Measurements from ENCODE around the gene NOTCH2. TPM values are rescaled to one million over a fixed set of nuclear protein-coding genes. Genes with fewer than 3 reads are reported as not detected.

The NOTCH2 gene
- total RNA-seq, 2 experiments from 2014 or later, result 78.0 to 89.2 TPM

- POLR2A ChIA-PET, result no interaction called here
- Mint-ChIP-seq H3K9me3 (no peaks in the 10 kb centered on the region), H3K27me3 (no peaks in the 10 kb centered on the region), H3K4me3 (no peak overlapping the region), H3K27ac (no peak overlapping the region), H3K36me3 (peaks cover 56% of the 10 kb centered on the region), H3K4me1 (peaks cover 13% of the 10 kb centered on the region)
- DNase-seq, result no peak
- no peak for ATAC-seq (ENCODE audit: low read depth)
These were observed 156.5 kb downstream of the NOTCH2 start for GRCh38 chr1:119912963-119913362.

- peaks cover under 1% of the 10 kb centered on the region for H3K9me3 Mint-ChIP-seq
- no peaks in the 10 kb centered on the region for H3K27me3 Mint-ChIP-seq
- ATAC-seq (ENCODE audit: low read depth), result no peak
- H3K27ac Mint-ChIP-seq, result no peak overlapping the region
- POLR2A ChIA-PET, result no interaction called here
- H3K4me3 Mint-ChIP-seq, result no peak overlapping the region
- DNase-seq, result no peak
- H3K36me3 Mint-ChIP-seq, result peaks cover 55% of the 10 kb centered on the region
- H3K4me1 Mint-ChIP-seq, result peaks cover 12% of the 10 kb centered on the region
These were observed 157.7 kb downstream of the NOTCH2 start for GRCh38 chr1:119911775-119912174.

- Mint-ChIP-seq H3K4me1 (peaks cover 12% of the 10 kb centered on the region), H3K9me3 (peaks cover 7% of the 10 kb centered on the region), H3K27me3 (peaks cover 6% of the 10 kb centered on the region), H3K27ac (peak overlapping the region; percentile 66), H3K4me3 (peak overlapping the region; percentile 55), H3K36me3 (peaks cover 47% of the 10 kb centered on the region)
- POLR2A ChIA-PET, result interaction anchor here (1.0 kb wide), 1 partner anchor 17 kb away, joined by 3 read pairs; no protein-coding TSS in a partner anchor
- peak; percentile 64 for ATAC-seq (ENCODE audit: low read depth)
- DNase-seq, result no peak
These were observed 158.8 kb downstream of the NOTCH2 start for GRCh38 chr1:119910618-119911017.

GRCh38 chr1:119909890-119910596, 159.4 kb downstream of the NOTCH2 start:
- ATAC-seq (ENCODE audit: low read depth) (no peak), DNase-seq (no peak)
- H3K36me3 Mint-ChIP-seq, result peaks cover 41% of the 10 kb centered on the region
- H3K27me3 Mint-ChIP-seq, result peaks cover 12% of the 10 kb centered on the region
- peaks cover 12% of the 10 kb centered on the region for H3K4me1 Mint-ChIP-seq
- H3K4me3 Mint-ChIP-seq, result peak overlapping the region; percentile 55
- H3K9me3 Mint-ChIP-seq, result peaks cover 7% of the 10 kb centered on the region
- peak overlapping the region; percentile 66 for H3K27ac Mint-ChIP-seq
- POLR2A ChIA-PET, result interaction anchor here (1.0 kb wide), 1 partner anchor 16 kb away, joined by 3 read pairs; no protein-coding TSS in a partner anchor

- POLR2A ChIA-PET, result no interaction called here
- Mint-ChIP-seq H3K9me3 (peaks cover 7% of the 10 kb centered on the region), H3K27me3 (peaks cover 25% of the 10 kb centered on the region), H3K4me3 (no peak overlapping the region), H3K27ac (no peak overlapping the region), H3K4me1 (peaks cover 12% of the 10 kb centered on the region), H3K36me3 (peaks cover 31% of the 10 kb centered on the region)
- DNase-seq (no peak), ATAC-seq (ENCODE audit: low read depth) (no peak)
These were observed 160.8 kb downstream of the NOTCH2 start for GRCh38 chr1:119908661-119909060.

GRCh38 chr1:119906927-119907652, 162.4 kb downstream of the NOTCH2 start:
- no peak for DNase-seq
- Mint-ChIP-seq H3K4me3 (no peak overlapping the region), H3K27me3 (peaks cover 35% of the 10 kb centered on the region), H3K9me3 (peaks cover 10% of the 10 kb centered on the region), H3K4me1 (peaks cover 13% of the 10 kb centered on the region), H3K36me3 (peaks cover 21% of the 10 kb centered on the region), H3K27ac (no peak overlapping the region)
- no peak for ATAC-seq (ENCODE audit: low read depth)
- POLR2A ChIA-PET, result no interaction called here

- H3K27ac Mint-ChIP-seq, result no peak overlapping the region
- POLR2A ChIA-PET, result no interaction called here
These were observed 166.0 kb downstream of the NOTCH2 start for GRCh38 chr1:119903443-119903835.

GRCh38 chr1:119902775-119903442, 166.6 kb downstream of the NOTCH2 start:
- H3K4me1 Mint-ChIP-seq, result peaks cover 3% of the 10 kb centered on the region
- H3K36me3 Mint-ChIP-seq, result peaks cover 10% of the 10 kb centered on the region
- no peak for DNase-seq
- no peak overlapping the region for H3K4me3 Mint-ChIP-seq
- H3K27me3 Mint-ChIP-seq, result peaks cover 46% of the 10 kb centered on the region
- POLR2A ChIA-PET, result no interaction called here
- peaks cover 10% of the 10 kb centered on the region for H3K9me3 Mint-ChIP-seq
- no peak overlapping the region for H3K27ac Mint-ChIP-seq
- no peak for ATAC-seq (ENCODE audit: low read depth)

More at GRCh38 chr1:119903443-119903835, 166.0 kb downstream of the NOTCH2 start:
- Mint-ChIP-seq H3K4me1 (peaks cover 3% of the 10 kb centered on the region), H3K9me3 (peaks cover 10% of the 10 kb centered on the region), H3K4me3 (no peak overlapping the region), H3K36me3 (peaks cover 14% of the 10 kb centered on the region), H3K27me3 (peaks cover 46% of the 10 kb centered on the region)
- DNase-seq (no peak), ATAC-seq (ENCODE audit: low read depth) (no peak)

GRCh38 chr1:119898981-119899720, 170.3 kb downstream of the NOTCH2 start:
- DNase-seq (no peak), ATAC-seq (ENCODE audit: low read depth) (no peak)
- no peak overlapping the region for H3K27ac Mint-ChIP-seq
- H3K4me3 Mint-ChIP-seq, result no peak overlapping the region
- POLR2A ChIA-PET, result no interaction called here
- H3K27me3 Mint-ChIP-seq, result peaks cover 25% of the 10 kb centered on the region
- H3K4me1 Mint-ChIP-seq, result peaks cover 13% of the 10 kb centered on the region
- H3K9me3 Mint-ChIP-seq, result peaks cover 4% of the 10 kb centered on the region
- H3K36me3 Mint-ChIP-seq, result peaks cover 4% of the 10 kb centered on the region

- Mint-ChIP-seq H3K9me3 (peaks cover 4% of the 10 kb centered on the region), H3K27ac (no peak overlapping the region), H3K4me1 (peaks cover 19% of the 10 kb centered on the region), H3K4me3 (no peak overlapping the region), H3K27me3 (peaks cover 19% of the 10 kb centered on the region), H3K36me3 (peaks cover 4% of the 10 kb centered on the region)
- DNase-seq (no peak), ATAC-seq (ENCODE audit: low read depth) (no peak)
- POLR2A ChIA-PET, result no interaction called here
These were observed 170.9 kb downstream of the NOTCH2 start for GRCh38 chr1:119898530-119898929.

DNA sequence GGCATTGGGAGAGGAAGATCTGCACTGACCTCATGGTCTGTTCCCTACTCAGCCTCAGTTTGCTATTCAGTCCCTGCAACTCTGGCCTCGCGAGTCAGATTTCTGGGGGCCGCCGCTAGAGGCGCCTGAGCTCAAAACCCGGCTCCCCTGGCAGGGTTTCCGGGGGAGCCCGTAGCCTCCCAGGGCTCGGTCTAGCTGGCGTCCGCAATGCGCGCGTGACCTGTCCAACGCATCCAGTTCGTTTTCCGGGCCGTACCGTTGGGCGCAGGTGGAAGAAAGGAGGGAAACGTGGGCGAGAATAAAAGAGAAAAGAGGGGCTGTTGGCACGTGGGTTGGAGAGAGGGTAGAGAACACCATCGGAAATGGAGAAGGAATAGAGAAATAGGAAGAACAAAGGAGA, 173.2 kb downstream of the NOTCH2 start, which contains the start of gene ADAM30:
ADAM30 (minus strand) TSS at position 213 of the 400 bp plus-strand sequence; CDS start at position 34, 179 bp downstream.
- Mint-ChIP-seq H3K36me3 (peaks cover 8% of the 10 kb centered on the region), H3K27me3 (peaks cover 9% of the 10 kb centered on the region), H3K27ac (no peak within 1 kb of the TSS), H3K4me3 (no peak within 1 kb of the TSS), H3K4me1 (peaks cover 34% of the 10 kb centered on the region), H3K9me3 (peaks cover 2% of the 10 kb centered on the region)
- POLR2A ChIA-PET, result no interaction called here
- DNase-seq, result no peak
- ATAC-seq (ENCODE audit: low read depth), result no peak

DNA sequence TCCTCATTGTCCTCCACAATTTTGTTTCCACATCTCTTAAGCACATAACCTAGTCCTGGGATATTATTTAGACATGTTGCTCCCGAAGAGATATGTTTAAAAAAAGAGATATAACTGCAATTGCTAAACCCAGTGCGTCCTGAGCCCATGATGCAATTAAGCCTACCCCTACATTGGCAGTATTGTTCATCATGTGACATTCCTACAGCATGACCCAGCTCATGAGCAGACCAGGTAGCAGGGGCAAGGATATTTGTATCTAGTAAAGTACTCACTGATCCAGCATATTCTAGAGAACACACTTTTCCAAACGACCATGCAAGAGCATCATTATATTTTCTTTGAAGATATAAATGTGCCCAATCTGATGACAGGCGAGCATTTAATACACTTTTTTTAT, 174.4 kb downstream of the NOTCH2 start:
- no peak overlapping the region for H3K27ac Mint-ChIP-seq
- H3K27me3 Mint-ChIP-seq, result peaks cover 12% of the 10 kb centered on the region
- peaks cover 2% of the 10 kb centered on the region for H3K9me3 Mint-ChIP-seq
- DNase-seq, result no peak
- peaks cover 8% of the 10 kb centered on the region for H3K36me3 Mint-ChIP-seq
- POLR2A ChIA-PET, result no interaction called here
- no peak overlapping the region for H3K4me3 Mint-ChIP-seq
- ATAC-seq (ENCODE audit: low read depth), result no peak
- H3K4me1 Mint-ChIP-seq, result peaks cover 39% of the 10 kb centered on the region

Data from activated naive CD8-positive, alpha-beta T cell treated with anti-CD3 and anti-CD28 coated beads, Interleukin-2, amount 10 ng/mL, durations not matched to agents 7 days and 5 days (primary cell).